Colonic mucosa (tissue), 4 donors: Measurements from ENCODE around the gene GBP4. TPM values are rescaled to one million over a fixed set of nuclear protein-coding genes. Genes with fewer than 3 reads are reported as not detected.

Experiments used
- DNase-seq: peaks from one replicate; pipeline ENCODE4 v3.0.0-alpha.2; 2020
- H3K27ac ChIP-seq: fragments of 200-600 bp; one replicate; pipeline ENCODE4 v1.8.0; 2021
- H3K27me3 ChIP-seq: fragments of 200-600 bp; one replicate; pipeline ENCODE4 v1.8.0; 2021
- H3K36me3 ChIP-seq: fragments of 200-600 bp; one replicate; pipeline ENCODE4 v1.8.0; 2021
- H3K4me1 ChIP-seq: fragments of 200-600 bp; one replicate; pipeline ENCODE4 v1.8.0; 2021; ENCODE audit warnings: mild to moderate bottlenecking
- H3K4me3 ChIP-seq: fragments of 200-600 bp; one replicate; pipeline ENCODE4 v1.8.0; 2021
- H3K9ac ChIP-seq, 2 donors: one replicate each; pipeline ENCODE4 v1.7.0; 2013; ENCODE audit warnings: control low read depth in 2 of 2, low read depth in 2 of 2, low read length in 2 of 2
- H3K9me3 ChIP-seq: fragments of 200-600 bp; one replicate; pipeline ENCODE4 v1.8.0; 2021
- CTCF ChIP-seq: fragments of 200-600 bp; IDR thresholded peaks from one replicate; pipeline ENCODE4 v1.8.0; 2022; ENCODE audit warnings: antibody characterized with exemption, mild to moderate bottlenecking
- intact Hi-C: fragments of 100-400 bp; cut with DNase I; formaldehyde crosslinking; loops from one replicate; pipeline ENCODE4 v1.14.1; 2022
- total RNA-seq, 2 donors: library from RNA; stranded (reverse); fragmentation: NEBNext Ultra II Directional in 1 of 2; extraction: Animal tissue kit (Norgen Biotek cat#: 25700) in 1 of 2; gene quantifications; one replicate each; pipeline ENCODE4 v1.2.1, GENCODE V29; 2021
- donor health status: healthy.
- donor health status: DM: no; HTN: no; CAD: no.
- donor health status: DM: no; HTN: no; CAD: no.

Gene GBP4
- total RNA-seq, 2 donors from 2014 or later: 2.1 to 4.9 TPM

DNA sequence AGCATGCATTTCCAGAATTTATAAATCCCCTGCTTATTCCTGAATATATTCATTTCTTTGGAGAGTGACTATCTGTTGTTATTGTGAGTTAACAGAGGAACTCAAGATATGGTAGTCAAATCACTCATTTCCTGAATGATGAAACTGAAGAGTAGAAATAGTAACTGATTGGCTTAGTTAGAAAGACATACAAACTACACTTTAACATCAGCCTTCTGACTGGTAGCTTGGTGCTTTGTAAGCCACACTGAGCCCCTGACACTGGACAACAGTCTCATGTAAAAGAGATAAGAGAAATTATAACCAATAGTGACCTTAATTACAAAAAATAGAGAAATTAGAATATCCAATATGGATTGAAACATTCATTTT is 27.7 kb downstream of the GBP4 start:
- Histone ChIP-seq H3K4me3 (no peak overlapping the region), H3K27me3 (no peaks in the 10 kb centered on the region)
- intact Hi-C loops: no loop called here

GRCh38 chr1:89170170-89171066 is 28.3 kb downstream of the GBP4 start:
- H3K4me3 ChIP-seq: no peak overlapping the region
- no peak for DNase-seq
- H3K27me3 ChIP-seq: no peaks in the 10 kb centered on the region
- no peak overlapping the region for H3K27ac ChIP-seq
- H3K9me3 ChIP-seq: no peaks in the 10 kb centered on the region
- H3K9ac ChIP-seq: no peak overlapping the region
- TF ChIP-seq CTCF: no peak
- no peaks in the 10 kb centered on the region for H3K36me3 ChIP-seq
- intact Hi-C loops: no loop called here
- no peaks in the 10 kb centered on the region for H3K4me1 ChIP-seq

More for the DNA sequence above, 27.7 kb downstream of the GBP4 start:
- no peak overlapping the region for H3K27ac ChIP-seq
- H3K9ac ChIP-seq: no peak overlapping the region
- no peak for TF ChIP-seq CTCF
- H3K9me3 ChIP-seq: no peaks in the 10 kb centered on the region
- no peaks in the 10 kb centered on the region for H3K36me3 ChIP-seq
- no peak for DNase-seq
- H3K4me1 ChIP-seq: no peaks in the 10 kb centered on the region

DNA sequence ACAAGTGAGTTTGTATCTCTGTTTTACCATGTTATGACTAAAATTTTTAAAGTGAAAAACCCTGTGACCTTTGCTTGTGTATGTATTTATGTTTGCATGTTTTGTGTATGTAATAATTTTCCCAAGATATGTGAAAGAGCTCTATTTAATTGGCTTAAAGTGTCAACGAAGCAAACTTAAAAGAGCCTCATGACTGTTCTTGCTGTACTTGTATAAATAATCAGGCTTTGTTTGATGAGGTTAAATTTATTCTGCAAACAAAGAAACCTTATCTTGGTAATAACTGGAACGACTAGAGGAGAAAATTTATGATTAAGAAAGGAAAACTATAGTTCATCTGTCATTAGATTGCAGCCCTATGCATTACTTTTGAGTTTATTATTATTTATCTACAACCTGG is 29.6 kb downstream of the GBP4 start:
- no peak overlapping the region for H3K4me3 ChIP-seq
- no peak overlapping the region for H3K9ac ChIP-seq
- H3K36me3 ChIP-seq: no peaks in the 10 kb centered on the region
- intact Hi-C loops: no loop called here
- TF ChIP-seq CTCF: no peak
- H3K27ac ChIP-seq: no peak overlapping the region
- no peak for DNase-seq
- H3K27me3 ChIP-seq: no peaks in the 10 kb centered on the region
- H3K4me1 ChIP-seq: no peaks in the 10 kb centered on the region
- no peaks in the 10 kb centered on the region for H3K9me3 ChIP-seq

- H3K9ac ChIP-seq: no peak overlapping the region
- H3K36me3 ChIP-seq: no peaks in the 10 kb centered on the region
- H3K27me3 ChIP-seq: no peaks in the 10 kb centered on the region
- no peak for DNase-seq
- H3K9me3 ChIP-seq: no peaks in the 10 kb centered on the region
- H3K27ac ChIP-seq: no peak overlapping the region
- no peak for TF ChIP-seq CTCF
- H3K4me3 ChIP-seq: no peak overlapping the region
- no peaks in the 10 kb centered on the region for H3K4me1 ChIP-seq
- intact Hi-C loops: no loop called here
These were observed 31.0 kb downstream of the GBP4 start for GRCh38 chr1:89167590-89168230.

- H3K27ac ChIP-seq: no peak overlapping the region
- no peak overlapping the region for H3K4me3 ChIP-seq
- no peaks in the 10 kb centered on the region for H3K36me3 ChIP-seq
- H3K9me3 ChIP-seq: no peaks in the 10 kb centered on the region
- no peak overlapping the region for H3K9ac ChIP-seq
- no peaks in the 10 kb centered on the region for H3K27me3 ChIP-seq
- DNase-seq: no peak
- no peak for TF ChIP-seq CTCF
- intact Hi-C loops: no loop called here
- H3K4me1 ChIP-seq: no peaks in the 10 kb centered on the region
These were observed 32.0 kb downstream of the GBP4 start for GRCh38 chr1:89166705-89167104.
